Choroid plexus epithelial cell (primary cell): ENCODE results near the gene CASP9.

Experiments
- DNase-seq: peaks from one replicate; pipeline ENCODE4 v3.0.0-alpha.2; 2010; ENCODE audit warnings: low read depth
- H3K4me3 ChIP-seq: 2 replicates; pipeline ENCODE4 v1.5.1; 2011; ENCODE audit warnings: low read depth, mild to moderate bottlenecking, control low read depth, low read length, moderate library complexity
- CTCF ChIP-seq: conservative IDR thresholded peaks from 2 replicates; pipeline ENCODE4 v1.5.1; 2011; ENCODE audit warnings: low read depth, mild to moderate bottlenecking, control low read depth, inconsistent platforms, low read length, moderate library complexity

Gene CASP9

GRCh38 chr1:15446212-15446611 is 77.8 kb downstream of the CASP9 start:
- DNase-seq = no peak
- no peak overlapping the region for H3K4me3 ChIP-seq
- no peak for TF ChIP-seq CTCF

- DNase-seq = no peak
- TF ChIP-seq CTCF = no peak
- H3K4me3 ChIP-seq = no peak overlapping the region
Measured at GRCh38 chr1:15445390-15446122, 78.5 kb downstream of the CASP9 start.

GRCh38 chr1:15444468-15445389 is 79.3 kb downstream of the CASP9 start:
- H3K4me3 ChIP-seq = no peak overlapping the region
- TF ChIP-seq CTCF = no peak
- no peak for DNase-seq

- H3K4me3 ChIP-seq = no peak overlapping the region
- TF ChIP-seq CTCF = no peak
- no peak for DNase-seq
Measured at GRCh38 chr1:15443281-15443680, 80.7 kb downstream of the CASP9 start.

- TF ChIP-seq CTCF = no peak
- H3K4me3 ChIP-seq = no peak overlapping the region
- DNase-seq = no peak
Measured at GRCh38 chr1:15442759-15443158, 81.3 kb downstream of the CASP9 start.

- no peak for DNase-seq
- no peak overlapping the region for H3K4me3 ChIP-seq
- no peak for TF ChIP-seq CTCF
Measured at GRCh38 chr1:15442119-15442518, 81.9 kb downstream of the CASP9 start.
